HG02678 (cell line): ENCODE data around the gene TRAFD1.

ENCODE experiments used
- ATAC-seq: cut with Tn5 transposase; IDR thresholded peaks from one replicate; pipeline ENCODE4 v1.9.1; 2021; ENCODE audit warnings: mild to moderate bottlenecking, moderate library complexity; ENCODE audit not compliant: unreplicated experiment

The TRAFD1 gene

GRCh38 chr12:112196196-112196875 lies 71.0 kb downstream of the TRAFD1 start:
- no peak for ATAC-seq

DNA sequence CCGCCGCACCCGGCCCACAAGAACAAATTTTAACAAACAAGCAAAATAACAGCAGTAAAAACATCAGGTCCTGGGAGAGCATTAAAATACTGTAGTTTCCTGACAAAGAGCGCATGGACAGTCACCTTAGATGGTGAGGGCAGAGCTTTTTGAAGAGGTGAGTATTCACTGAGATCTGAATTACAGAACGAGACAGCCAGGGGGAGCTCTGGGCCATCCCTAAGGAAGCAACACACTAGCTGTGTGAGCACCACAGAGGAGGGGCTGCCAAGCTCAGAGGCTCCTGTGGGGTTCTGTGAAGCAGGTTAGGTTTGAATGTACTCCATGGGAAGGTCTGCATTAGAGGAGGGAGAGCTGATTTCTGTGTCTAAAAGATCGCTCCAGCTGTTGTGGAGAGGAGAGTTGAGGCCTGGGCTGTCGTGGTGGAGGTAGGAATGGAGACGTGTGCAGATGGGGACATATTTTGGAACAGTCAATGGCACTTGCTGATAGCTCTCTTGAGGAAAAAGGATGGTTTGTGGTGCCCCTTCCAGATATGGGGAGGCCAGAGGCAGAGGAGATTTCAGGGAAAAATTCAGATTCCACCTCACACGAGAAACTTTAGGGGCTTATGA lies 72.9 kb downstream of the TRAFD1 start:
- ATAC-seq: no peak

DNA sequence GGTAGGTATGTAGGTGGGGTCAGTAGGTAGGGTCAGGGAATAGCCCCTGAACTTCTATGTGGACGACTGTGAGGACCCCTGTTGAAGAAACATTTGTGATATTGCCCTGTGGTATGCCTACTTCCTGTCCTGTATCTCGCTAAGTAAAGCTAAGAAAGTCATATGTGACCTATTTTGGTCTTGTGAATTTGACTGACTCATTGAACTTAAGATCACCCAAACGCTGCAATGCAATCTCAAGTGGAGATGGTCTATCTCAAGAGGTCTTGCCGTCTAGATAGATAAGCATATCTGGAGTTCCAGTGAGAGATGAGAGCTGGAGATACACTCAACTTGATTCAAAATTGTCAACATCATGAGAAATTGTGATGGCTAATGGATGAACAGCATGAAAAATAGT lies 73.8 kb downstream of the TRAFD1 start:
- ATAC-seq: no peak
